CMK (cell line): ENCODE data around the gene GTF2F2.

ENCODE experiments used
- DNase-seq: peaks from one replicate; pipeline ENCODE4 v3.0.0-alpha.2; 2010; ENCODE audit warnings: low read depth

GTF2F2 gene

DNA sequence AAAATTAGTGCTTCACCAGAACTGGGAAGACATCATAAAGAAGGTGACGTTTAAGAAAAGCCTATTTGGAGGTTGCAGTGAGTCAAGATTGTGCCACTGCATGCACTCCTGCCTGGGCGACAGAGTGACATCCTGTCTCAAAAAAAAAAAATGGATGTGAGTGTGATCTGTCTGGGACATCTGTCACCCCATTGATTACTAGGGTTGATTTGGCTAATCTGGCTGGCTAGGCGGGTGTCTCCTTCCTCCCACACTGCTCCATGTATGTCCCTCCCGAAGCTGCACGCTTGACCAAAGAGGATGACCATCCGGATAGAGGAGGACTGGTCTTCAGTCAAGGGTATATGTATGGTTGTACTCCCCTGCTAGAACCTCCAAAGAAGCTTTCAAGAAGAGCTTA, 2.6 kb downstream of the GTF2F2 start:
- no peak for DNase-seq

DNA sequence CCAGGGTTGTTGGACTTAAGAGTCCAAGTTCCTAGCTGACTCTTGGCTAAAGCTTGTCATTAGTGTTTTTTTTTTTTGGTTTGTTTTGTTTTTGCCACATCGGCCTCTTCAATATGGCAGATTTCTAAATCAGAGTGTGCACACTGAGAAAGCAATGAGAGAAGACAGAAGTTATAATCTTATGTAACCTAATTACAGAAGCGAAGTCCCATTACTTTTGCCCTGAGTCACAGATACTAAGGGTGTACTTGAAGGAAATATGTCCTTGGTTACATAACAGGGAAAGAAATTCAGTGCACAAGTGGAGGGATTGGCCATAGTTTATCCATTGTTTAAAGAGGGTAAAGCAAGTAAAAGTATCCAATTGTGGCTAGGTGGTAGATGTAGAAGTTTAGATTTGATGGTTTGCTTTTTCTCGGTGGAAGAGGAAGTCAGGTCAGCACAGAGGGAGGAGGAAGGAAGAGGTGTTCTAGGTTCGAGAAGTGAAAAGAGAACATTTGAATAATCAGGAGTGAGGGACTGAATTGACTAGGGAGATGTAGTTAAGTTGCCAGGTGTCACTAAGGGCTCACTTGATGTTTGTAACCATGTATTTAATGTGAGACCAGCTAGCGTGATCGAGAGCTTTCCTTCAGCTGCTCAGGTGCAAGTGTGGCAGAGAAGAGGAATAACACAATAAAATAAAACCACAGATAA, 12.2 kb downstream of the GTF2F2 start:
- DNase-seq: no peak

DNA sequence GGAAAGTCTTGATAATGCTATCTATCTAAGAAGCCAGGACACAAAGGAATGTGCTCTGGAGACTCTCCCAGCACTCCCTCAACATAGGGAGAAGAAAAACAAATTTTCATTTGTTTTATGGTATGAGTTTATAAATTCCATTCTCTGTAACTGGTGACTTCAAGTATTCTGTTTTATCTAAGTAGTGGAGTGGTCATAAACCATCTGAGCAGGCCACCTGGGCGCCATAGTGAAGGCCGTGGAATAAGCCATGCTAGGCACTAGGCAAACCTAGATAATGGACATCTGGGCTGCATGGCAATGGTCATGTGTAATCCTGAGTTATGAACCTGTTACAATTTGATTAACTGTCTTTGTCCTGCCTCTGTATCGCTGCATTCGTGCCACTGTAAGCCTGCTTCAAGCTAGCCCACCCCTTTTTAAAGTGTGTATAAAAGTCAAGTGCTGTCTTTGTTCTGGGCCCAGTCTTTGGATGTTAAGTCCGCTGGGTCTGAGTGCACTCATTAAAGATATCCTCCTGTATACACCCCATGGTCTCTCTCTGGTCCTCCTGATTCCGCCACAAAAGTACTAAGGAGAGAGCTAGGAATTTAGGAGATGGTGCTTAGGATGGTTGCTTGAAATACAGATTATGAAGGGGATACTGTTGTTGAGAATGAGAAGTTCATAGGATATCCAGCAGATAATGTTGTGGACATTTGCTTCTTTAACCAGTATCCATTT, 13.2 kb downstream of the GTF2F2 start:
- DNase-seq: no peak

DNA sequence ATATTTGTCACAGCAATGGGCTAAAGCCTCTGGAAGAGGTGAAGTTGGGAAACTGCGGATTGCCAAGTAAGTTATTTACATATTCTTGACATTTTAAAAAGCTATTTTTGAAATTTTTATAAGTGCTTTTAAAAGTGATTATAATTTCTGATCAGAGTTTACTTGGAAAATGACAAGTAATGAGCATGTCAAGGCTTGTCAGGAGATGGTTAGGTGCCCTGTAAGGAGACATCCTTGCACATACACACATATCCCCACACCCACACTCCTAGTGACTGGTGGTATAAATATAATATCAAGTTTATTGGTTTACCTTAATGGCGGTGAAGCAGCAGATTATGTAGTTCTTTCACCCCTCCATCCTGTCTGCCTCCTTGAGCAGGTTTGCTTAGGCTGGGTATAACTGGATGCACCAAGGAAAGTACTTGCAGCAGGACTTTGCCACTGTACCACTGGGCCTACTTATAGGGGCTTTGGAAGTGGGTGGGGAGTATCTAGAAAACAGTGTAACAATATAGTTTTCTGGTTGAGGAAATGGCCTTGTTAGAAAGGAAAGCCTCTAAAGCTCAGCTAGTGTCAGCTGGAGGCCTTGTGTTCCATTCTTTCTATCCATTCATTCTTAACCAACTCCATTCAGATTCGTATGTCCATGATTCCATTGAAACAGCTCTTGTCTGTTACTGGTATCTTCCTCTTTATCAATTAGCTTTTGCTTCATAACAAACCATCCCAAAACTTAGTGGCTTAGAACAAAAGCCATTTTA, 16.6 kb downstream of the GTF2F2 start:
- no peak for DNase-seq

DNA sequence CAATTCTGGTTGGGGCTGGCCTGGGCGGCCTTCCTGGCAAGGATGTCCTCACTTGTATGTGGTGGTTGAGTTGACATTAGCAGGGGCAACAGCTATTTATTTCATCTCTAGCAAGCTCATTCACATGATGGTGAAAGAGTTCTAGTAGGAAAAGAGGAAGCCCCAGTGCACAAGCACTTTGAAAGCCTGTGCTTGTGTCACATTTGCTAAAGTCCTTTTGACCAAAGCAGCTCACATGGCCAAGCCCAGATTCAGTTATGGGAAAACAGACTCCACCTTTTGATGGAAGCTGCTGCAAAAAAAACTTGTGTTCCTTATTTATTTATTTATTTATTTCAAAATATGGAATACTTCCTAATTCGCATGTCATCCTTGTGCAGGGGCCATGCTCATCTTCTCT, 17.2 kb downstream of the GTF2F2 start:
- DNase-seq: no peak

DNA sequence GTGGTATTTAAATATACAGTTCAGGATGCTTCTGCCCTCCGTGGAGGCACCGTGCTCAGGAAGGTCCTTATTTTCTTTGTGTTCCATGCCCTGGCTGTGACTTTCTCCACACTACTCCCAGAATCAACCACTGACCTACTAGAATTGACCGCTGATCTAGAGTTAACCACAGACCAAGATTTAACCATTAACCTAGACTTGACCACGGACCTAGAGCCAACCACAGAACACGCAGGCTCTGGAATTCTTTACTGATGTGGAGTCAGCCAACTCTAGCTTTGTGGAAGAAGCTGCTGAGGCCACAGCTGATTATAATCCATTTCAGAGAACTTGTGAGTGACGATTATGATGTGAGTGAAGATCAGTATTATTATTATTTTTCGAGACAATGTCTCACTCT, 18.0 kb downstream of the GTF2F2 start:
- DNase-seq: no peak

DNA sequence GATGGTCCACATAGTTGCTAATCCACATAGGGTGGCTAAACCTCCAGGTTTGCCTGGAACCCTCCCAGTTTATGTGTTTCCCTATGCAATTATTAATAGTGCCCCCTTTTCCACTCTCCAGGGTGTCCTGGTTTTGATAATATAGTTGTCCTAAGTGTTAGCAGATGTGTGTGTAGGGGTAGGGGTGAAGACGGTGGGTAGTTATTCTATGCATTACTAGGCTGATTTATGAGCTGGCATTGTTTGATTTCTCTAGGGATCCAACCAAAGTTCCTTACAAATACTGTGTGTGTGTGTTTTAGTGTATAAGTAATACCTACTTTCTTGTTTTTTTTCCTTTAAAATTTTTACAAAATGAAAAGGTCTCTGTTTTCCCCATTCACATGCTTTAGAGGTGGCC, 21.1 kb downstream of the GTF2F2 start:
- DNase-seq: no peak

DNA sequence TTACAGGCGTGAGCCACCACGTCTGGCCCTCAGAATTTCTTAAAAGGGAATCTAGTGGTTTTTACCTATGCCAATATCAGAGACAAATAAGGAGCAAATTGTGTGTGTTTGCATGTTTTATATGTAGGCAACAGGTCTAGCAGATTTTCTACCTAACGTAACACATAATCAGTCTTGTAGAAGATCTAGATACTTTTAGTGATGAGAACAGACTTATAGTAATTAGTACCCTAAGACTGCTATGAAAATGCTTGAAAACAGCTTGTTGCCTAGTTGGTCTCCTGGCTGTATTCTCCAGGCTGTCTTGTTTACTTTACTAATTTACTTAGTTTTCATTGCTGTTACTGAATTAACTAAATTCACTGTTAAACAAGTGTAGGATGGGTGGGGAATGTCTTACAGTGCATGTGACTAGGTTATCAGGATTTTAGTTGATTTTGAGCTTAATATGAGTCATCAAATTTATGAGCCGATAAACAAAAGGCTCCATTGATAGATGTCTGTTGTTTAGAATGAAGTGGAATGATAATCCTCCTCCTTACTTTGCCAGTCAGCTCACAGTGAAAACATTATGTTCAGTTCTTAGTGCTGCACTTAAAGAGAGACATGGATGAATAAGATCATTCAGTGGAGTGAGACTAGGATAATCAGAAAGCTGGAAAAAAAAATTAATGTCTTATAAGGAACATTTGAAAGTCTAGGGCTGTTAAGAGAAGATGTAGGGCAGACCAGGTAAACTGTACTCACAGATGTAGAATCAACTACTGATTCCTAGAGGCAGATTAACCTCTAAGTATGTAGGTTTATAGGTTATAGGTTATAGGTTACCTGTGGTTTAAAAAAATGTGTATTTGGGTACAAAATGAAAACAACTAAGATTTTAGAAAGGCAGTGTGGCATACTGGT, 22.4 kb downstream of the GTF2F2 start:
- DNase-seq: no peak

DNA sequence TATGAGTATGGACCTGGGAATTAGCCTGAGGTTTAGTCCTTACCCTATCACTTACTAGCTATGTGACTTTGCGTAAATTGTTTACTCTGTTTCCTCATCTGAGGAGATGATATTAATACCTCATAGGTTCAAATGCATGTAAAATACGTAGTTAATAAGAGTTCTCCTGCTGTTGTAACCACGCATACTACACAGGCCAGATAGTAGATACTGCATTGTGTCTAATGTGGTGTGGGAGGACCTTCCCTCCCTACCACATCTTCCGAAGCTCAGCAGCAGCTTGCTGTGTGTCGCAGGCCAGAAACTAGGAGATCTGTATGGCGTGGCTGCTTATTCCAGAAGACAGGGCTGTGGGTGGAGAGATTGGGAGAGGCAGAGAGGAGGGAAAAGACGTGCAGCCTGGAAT, 23.0 kb downstream of the GTF2F2 start:
- no peak for DNase-seq

DNA sequence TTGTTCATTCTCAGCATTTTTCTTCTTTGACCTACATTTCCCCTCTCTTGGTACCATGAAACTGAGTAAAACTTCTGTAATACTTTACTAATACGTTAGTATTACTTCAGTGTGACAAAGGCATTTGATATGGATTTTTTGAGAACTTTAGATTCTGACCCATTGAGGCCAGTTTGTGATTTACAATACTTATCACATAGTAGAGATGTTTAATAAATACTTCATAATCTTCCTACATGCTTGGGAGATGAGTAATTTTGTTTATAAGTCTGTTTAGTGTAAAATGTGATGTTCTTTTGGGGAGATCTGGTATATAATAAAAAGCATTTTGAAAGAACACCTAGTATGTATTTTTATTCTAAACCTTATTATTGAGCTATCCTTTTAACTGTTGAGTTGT, 29.7 kb downstream of the GTF2F2 start:
- DNase-seq: no peak

DNA sequence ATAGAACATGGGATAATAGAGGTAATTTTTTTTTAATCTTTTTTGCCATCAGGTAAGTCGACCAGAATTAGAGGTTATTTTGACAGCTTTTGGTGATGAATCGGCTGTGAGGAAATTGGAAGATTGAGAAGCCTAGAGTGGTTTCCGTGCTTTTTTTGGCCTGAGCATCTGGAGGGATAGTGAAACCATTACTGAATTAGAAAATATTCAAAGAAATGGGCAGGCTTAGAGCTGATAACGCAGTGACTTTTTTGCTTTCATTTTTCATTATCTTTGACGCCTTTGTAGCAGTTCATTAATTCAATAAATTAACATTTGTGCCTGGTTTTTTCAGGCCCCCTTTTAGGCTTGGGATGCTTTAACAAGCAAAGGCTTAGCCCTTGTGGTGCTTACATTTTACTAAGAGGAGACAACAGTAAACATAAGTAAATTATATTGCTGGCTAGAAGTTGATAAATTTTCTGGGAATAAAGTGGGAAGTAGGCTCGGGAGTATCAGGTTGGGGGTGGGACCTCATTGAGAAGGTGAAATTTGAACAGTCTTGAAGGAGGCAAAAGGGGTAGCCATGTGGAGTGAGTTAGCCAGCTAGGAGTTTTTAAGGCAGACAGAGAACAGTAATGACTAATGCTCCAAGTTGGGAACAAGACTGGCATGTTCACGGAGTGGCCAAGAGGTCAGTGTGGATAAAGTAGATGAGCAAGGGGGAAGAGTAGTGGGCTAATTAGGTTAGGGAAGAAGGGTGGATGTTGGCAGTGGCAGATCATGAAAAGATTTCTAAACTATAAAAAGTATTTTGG, 36.5 kb downstream of the GTF2F2 start:
- DNase-seq: no peak

DNA sequence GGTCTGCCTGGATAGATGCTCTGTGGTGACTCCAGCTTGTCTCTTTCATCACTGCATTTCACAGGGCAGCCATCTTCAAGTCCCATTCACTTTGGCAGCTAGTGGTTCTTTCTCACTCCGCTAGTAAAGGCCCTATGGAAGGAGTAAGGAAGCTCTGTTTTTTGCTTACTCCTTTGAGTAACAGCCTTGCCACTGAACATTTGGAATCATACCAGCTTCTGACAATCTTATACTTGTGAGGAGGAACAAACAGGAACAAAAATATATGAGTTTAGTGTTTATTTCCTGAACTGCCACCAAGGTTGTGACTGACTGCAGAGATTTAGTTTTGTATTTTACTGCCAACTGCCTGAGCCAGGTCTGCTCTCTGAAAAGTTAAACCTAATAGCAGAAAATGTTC, 41.9 kb downstream of the GTF2F2 start:
- DNase-seq: no peak

DNA sequence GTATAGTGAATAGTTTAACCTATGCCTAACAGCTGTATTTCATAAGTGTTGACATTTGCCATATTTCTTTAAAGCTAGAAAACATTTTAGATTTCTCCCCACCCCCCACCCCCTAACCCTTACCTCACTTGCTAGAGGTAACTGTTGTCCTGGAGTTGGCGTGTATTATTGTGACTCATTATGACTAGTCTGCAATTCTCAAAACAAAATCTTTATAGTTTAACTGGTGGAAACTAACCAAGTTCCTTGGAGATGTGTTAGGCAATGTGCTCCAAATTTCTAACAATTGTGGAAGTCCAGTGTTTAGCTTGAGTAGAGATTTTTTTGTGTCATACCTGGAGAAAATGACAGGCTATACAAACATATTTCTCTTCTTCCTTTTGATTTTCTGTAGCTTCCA, 42.5 kb downstream of the GTF2F2 start:
- DNase-seq: no peak

DNA sequence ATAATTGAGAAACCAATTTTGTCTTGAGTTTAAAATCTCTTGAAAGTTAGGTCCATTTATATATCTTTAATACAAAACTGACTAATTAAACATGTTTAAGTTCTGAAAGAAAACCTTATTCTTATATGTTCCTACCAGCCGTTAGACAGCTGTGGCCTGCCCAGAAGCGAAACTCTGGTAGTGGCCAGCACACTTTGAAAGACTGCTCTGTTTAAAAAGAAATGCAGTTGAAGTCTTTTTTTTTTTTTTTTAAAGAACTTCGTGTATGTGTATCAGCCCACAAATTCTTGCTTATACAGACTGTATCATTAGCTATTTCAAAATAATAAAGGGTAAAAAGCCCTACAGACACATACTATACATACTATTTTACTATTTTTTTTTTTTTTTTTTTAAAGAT, 46.5 kb downstream of the GTF2F2 start:
- DNase-seq: no peak

DNA sequence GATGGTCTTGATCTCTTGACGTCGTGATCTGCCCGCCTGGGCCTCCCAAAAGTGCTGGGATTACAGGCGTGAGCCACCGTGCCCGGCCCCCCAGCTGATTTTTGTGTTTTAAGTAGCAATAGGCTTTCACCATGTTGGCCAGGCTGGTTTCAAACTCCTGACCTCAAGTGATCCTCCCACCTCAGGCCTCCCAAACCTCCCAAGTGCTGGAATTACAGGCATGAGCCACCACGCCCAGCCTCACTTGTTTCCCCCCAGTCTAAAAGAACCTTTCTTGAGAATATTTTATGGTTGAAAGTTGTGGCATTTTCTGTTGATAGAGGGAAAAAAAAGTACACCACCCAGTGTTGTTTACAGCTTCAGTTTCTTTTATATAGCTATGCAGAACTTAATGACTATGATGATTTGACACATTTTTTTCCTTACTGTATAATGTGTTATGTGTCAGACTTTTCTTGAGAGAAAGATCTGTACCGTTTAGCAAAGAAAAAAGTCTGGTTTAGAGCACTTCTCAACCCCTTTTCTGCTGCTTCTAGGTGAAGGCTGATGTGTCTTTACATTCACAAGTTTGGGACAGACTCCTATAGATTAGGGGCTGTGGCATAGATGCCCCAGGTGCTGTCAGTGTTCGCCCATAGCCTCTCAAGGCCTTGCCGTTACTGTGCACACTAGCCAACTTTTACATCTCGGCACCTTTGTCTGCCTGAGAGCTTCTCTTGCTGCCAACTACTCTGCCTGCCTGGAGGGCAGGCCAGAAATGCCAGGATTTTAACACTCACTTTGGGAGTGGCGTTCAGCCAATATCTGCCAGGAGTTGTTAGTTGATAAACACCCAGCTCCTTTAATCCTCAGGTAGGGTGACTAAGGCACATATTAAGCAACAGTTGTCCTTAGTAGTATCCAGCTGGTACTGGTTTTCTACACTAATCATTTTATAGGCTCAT, 47.6 kb downstream of the GTF2F2 start:
- no peak for DNase-seq

DNA sequence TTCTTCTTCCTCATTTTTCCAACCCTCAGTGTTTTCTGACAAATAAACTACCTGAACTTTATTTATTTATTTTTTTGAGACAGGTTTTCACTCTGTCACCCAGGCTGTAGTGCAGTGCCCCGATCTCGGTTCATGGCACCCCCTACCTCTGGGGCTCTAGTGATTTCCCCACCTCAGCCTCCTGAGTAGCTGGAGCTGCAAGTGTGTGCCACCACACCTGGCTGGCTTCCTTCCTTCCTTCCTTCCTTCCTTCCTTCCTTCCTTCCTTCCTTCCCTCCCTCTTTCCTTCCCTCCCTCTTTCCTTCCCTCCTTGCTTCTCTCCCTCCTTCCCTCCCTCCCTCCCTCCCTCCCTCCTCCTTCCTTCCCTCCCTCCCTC, 48.2 kb downstream of the GTF2F2 start:
- no peak for DNase-seq

DNA sequence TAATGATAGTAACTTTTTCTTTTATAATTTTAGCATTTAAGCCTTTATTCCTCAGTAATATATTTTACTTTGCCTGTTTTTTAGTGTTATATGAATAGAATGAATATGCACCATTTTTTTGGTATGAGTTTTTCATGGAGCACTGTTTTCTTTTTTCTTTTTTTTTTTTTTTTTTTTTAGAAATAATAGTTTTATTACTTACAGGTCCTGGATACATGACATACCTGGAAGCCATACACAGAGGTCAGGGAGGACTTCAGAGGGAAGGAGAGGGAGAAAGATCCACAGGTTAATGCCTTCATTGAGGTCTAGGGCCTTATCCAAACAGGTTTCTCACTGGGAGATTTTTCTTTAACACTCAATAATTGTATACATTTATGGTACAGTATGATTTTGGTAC, 54.2 kb downstream of the GTF2F2 start:
- no peak for DNase-seq

DNA sequence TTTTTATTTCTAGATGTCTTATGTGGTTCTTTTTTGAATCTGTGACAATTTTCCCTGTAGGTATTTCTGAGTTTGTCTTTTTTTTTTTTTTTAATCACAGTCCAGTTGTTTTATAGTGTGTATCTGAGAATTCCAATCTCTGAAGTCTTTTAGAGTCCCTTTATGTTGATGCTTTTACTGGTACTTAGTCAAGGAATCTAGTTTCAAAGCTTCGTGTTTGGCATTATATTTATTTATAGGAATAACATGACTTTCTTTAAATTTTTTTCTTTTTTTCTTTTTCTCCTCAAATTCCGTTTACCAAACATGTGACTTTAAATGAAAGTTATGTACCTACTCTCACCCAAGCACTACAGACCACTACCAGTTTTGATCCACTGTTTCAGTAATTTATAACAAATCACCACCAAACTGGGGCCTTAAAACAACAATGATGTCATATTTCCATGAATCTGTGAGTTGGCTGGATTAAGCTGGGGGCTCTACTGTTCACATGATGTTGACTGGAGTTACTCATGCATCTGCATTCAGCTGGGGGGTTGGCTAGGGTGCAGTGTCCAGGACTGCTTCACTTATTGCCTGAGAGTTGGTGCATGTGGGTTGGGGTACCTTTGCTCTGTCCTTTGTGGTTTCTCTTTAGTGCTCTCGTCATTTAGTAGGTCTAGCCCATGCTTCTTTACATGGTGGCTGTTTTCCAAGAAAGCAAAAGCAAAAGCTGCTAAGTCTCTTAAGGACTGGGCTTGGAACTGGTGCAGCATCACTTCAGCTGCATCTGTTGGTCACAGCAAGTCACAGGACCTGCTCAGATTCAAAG, 58.2 kb downstream of the GTF2F2 start:
- DNase-seq: no peak

DNA sequence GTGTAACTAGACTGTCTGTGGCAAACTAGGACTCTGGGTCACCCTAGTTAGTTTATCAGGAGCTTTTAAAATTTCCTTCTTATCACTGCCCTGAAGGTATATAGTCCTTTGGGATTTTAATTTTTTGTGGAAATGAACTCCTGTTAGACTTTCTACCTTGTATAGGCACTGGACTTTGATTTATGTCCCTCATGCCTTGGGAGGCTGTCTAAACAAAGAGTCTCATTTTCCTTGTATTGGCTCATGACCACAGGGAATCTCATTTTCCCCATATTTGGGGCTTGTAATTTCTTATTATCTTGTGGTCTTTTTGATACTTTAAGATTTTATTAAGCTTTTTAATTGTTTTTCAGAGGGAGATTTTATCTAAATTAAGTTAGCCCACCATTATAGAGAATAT, 59.1 kb downstream of the GTF2F2 start:
- no peak for DNase-seq
